Measurements from ENCODE around the gene DLL4.
"Not testable (repeated sequence)": the region's sequence is repeated elsewhere in the genome, so short reads cannot be mapped to it uniquely, and the experiment has no call there.

The DLL4 gene

DNA sequence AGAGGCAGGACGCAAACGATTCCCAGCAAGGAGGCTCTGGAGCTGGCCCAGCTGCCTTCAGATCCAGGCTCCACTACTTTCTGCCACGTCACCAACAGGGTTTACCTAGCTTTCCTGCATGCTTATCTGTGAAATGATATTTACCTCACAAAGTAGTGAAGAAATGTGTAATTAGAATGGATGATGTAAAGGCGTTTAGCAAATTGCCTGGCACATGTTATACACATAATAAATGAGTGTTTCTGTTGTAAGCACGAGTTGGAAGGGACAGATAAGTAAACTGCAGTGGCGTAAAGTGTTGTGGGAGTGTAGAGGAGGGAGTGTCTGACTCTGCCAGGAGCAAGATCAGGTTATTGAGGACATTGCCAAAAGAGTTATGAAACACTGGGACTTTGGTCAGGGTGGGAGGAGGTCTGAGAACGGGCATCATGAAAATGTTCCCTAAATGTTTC, 20.6 kb downstream of the DLL4 start:
- no peak for FAIRE-seq
- no peak for TF ChIP-seq POU2F2 (IDR thresholded peaks at IDR 0.05; ENCODE audit: low read depth, low read length)
- TF ChIP-seq POLR2AphosphoS5 (IDR thresholded peaks at IDR 0.05; ENCODE audit: low read depth, low read length): no peak
- TF ChIP-seq TAF1 (IDR thresholded peaks at IDR 0.05; ENCODE audit: low read depth, low read length): no peak
- no peak for TF ChIP-seq POLR2A (IDR thresholded peaks at IDR 0.05; ENCODE audit: low read depth, low read length)
- TF ChIP-seq SPI1 (IDR thresholded peaks at IDR 0.05; ENCODE audit: low read depth, low read length): no peak
- TF ChIP-seq PAX5 (IDR thresholded peaks at IDR 0.05; ENCODE audit: insufficient read depth, low read length, severe bottlenecking): no peak

DNA sequence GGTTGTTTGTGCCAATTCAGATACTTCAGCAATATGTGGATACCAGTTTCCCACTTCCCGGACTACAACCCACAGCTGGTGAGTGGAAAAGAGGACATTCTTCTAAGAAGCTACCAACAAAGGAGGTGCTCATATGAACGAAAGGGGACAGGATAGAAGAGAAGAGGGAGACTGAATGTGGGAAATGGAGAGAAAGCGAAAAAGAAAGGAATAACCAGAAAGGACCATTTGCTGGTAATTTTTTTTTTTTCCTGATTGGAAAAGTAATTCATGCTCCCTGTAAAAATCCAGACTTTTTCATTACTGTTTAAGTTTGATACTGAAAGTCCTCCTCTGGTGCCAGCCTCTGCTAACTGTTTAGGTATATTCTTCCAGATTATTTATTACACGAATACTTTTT, 22.6 kb downstream of the DLL4 start:
- no peak for FAIRE-seq
- no peak for DNase-seq (ENCODE audit: insufficient read length, low spot score)
- TF ChIP-seq POU2F2 (IDR thresholded peaks at IDR 0.05; ENCODE audit: low read depth, low read length) (no peak), POLR2AphosphoS5 (IDR thresholded peaks at IDR 0.05; ENCODE audit: low read depth, low read length) (no peak), POLR2A (IDR thresholded peaks at IDR 0.05; ENCODE audit: low read depth, low read length) (no peak), SPI1 (IDR thresholded peaks at IDR 0.05; ENCODE audit: low read depth, low read length) (no peak), TAF1 (IDR thresholded peaks at IDR 0.05; ENCODE audit: low read depth, low read length) (no peak), PAX5 (IDR thresholded peaks at IDR 0.05; ENCODE audit: insufficient read depth, low read length, severe bottlenecking) (no peak)

More for the DNA sequence above, 20.6 kb downstream of the DLL4 start:
- DNase-seq (ENCODE audit: insufficient read length, low spot score): no peak

DNA sequence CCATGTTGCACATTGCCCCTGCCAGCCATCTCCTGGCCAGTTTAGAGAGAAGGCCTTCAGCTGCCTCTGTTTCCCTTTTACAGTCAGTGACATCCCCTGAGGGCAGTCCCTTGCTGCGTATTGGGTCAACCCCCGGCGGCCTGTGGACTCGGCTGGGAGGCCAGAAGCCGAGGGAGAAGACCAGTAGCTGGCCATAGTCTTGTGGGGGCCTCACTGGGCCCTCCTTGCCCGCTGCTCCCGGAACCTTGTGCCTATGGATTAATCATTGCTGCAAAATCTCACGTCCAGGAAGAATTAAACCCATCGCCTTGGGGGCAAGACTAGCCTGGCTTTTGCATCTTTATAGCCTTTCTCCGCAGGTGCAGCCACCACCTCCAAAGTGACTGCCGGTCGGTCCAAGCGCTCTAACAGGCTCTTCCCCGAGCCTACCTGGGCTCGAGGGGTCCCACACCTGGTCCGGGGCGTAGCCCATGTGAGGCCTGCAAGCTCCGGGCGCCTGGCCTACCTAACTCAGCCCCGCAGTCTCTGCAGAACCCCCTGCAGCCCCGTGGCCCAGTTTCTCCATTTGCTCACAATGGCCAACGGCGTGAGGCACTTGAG, 23.3 kb downstream of the DLL4 start:
- no peak for DNase-seq (ENCODE audit: insufficient read length, low spot score)
- no peak for TF ChIP-seq POLR2AphosphoS5 (IDR thresholded peaks at IDR 0.05; ENCODE audit: low read depth, low read length)
- no peak for TF ChIP-seq POLR2A (IDR thresholded peaks at IDR 0.05; ENCODE audit: low read depth, low read length)
- TF ChIP-seq POU2F2 (IDR thresholded peaks at IDR 0.05; ENCODE audit: low read depth, low read length): no peak
- FAIRE-seq: no peak

DNA sequence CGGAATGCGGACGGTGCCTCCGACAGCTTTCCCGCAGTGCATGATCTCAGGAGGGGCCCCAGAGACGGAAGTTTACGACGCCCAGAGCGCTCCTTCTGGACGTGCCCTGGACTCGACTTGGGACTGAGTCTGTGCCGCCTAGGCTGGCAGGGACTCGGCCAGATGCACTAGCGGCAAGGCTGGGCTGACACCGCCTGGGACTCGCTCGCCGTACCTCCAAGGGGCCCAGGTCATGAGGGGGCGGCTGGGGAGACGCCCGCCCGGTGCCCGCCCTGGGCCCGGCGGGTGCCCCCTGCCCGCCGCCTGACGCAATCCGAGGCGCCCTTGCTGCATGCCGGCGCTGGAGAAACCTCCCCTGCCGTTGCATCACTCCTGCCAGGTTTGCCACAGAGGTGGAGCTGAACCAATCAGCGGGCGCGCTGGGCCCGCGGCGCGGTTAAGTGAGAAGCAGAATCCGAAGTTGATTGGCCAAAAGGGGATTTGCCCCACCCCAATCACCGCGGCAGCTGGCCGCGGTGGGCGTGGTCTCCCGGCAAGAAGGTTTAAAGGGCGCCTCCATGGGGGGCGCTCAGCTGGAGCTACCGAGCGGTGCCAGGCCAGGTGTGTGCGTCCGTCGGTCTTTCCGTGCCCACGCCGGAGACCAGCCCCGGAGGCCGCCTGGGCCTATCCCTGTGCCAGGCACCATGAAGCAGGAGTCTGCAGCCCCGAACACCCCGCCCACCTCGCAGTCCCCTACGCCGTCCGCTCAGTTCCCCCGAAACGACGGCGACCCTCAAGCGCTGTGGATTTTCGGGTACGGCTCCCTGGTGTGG, 24.0 kb downstream of the DLL4 start, which contains the start of gene CHAC1:
TSS of gene CHAC1 (plus strand) at position 571 of the 812 bp plus-strand sequence. CDS start at position 684, 113 bp downstream.
- DNase-seq (ENCODE audit: insufficient read length, low spot score): peak; percentile 100
- TF ChIP-seq TAF1 (IDR thresholded peaks at IDR 0.05; ENCODE audit: low read depth, low read length): no peak
- no peak for TF ChIP-seq PAX5 (IDR thresholded peaks at IDR 0.05; ENCODE audit: insufficient read depth, low read length, severe bottlenecking)
- peak; percentile 51 for TF ChIP-seq POLR2AphosphoS5 (IDR thresholded peaks at IDR 0.05; ENCODE audit: low read depth, low read length)
- no peak for TF ChIP-seq SPI1 (IDR thresholded peaks at IDR 0.05; ENCODE audit: low read depth, low read length)
- TF ChIP-seq POU2F2 (IDR thresholded peaks at IDR 0.05; ENCODE audit: low read depth, low read length): no peak
- TF ChIP-seq POLR2A (IDR thresholded peaks at IDR 0.05; ENCODE audit: low read depth, low read length): peak; percentile 61; the same call in 1 of the 2 replicates
- peak; percentile 98 for FAIRE-seq

DNA sequence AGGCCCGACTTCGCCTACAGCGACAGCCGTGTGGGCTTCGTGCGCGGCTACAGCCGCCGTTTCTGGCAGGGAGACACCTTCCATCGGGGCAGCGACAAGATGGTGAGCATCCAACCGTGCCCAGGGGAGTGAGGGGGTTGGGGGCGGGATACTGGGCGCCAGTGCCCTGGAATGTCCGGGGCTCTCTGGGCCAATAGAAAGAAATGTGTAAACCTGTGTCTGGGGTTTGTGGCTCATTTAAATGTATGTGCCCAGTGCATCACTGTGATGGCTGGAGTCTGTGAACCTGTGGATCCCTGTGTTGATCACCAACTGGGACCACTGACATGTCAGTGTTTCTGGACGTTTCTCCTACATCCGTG, 24.6 kb downstream of the DLL4 start:
- FAIRE-seq (no peak), DNase-seq (ENCODE audit: insufficient read length, low spot score) (no peak)
- no peak for TF ChIP-seq SPI1 (IDR thresholded peaks at IDR 0.05; ENCODE audit: low read depth, low read length)
- no peak for TF ChIP-seq POU2F2 (IDR thresholded peaks at IDR 0.05; ENCODE audit: low read depth, low read length)
- no peak for TF ChIP-seq POLR2A (IDR thresholded peaks at IDR 0.05; ENCODE audit: low read depth, low read length)
- no peak for TF ChIP-seq PAX5 (IDR thresholded peaks at IDR 0.05; ENCODE audit: insufficient read depth, low read length, severe bottlenecking)
- TF ChIP-seq TAF1 (IDR thresholded peaks at IDR 0.05; ENCODE audit: low read depth, low read length): no peak
- TF ChIP-seq POLR2AphosphoS5 (IDR thresholded peaks at IDR 0.05; ENCODE audit: low read depth, low read length): no peak

DNA sequence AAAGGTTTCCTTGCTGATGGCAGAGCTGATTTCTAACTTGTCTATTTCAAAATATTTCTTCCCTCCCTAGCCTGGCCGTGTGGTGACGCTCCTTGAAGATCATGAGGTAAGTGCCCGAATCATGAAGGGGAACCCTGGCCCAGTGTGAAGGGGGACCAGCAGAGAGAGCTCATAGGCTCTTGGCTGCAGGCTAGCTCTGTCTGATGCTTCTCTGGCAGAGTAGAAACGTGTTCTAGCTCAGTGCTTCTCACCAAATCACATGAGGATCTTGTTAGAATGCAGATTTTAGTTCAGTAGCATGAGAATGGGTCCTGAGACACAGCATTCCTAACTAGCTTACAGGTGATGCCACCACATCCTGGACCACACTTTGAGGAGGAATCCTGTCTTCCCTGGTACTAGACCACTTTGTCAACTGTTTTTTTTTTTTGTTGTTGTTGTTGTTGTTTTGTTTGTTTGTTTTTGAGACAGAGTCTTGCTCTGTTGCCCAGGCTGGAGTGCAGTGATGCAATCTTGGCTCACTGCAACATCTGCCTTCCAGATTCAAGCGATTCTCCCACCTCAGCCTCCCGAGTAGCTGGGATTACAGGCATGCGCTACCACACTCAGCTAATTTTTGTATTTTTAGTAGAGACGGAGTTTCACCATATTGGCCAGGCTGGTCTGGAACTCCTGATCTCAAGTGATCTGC, 25.2 kb downstream of the DLL4 start:
- not testable (repeated sequence) for FAIRE-seq; DNase-seq (ENCODE audit: insufficient read length, low spot score)

DNA sequence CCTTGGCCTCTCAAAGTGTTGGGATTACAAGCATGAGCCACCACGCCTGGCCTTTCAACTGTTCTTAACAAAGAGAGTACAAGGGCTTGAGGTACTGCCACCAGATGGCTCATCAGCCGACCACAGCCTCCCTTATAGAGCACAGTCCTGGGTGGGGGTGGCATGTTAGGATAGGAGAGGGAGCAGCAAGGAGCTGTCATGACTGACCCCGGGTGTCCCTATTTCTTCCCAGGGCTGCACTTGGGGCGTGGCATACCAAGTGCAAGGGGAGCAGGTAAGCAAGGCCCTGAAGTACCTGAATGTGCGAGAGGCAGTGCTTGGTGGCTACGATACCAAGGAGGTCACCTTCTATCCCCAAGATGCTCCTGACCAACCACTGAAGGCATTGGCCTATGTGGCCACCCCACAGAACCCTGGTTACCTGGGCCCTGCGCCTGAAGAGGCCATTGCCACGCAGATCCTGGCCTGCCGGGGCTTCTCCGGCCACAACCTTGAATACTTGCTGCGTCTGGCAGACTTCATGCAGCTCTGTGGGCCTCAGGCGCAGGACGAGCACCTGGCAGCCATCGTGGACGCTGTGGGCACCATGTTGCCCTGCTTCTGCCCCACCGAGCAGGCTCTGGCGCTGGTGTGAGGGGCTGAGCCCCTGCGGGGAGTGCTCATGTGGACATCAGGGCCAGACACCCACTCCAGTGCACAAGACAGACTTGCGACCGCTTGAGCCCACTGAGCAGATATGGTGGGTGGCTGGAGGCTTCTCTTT, 26.2 kb downstream of the DLL4 start:
- FAIRE-seq: no peak
- DNase-seq (ENCODE audit: insufficient read length, low spot score): no peak
- TF ChIP-seq TAF1 (IDR thresholded peaks at IDR 0.05; ENCODE audit: low read depth, low read length): no peak
- no peak for TF ChIP-seq POLR2AphosphoS5 (IDR thresholded peaks at IDR 0.05; ENCODE audit: low read depth, low read length)
- no peak for TF ChIP-seq PAX5 (IDR thresholded peaks at IDR 0.05; ENCODE audit: insufficient read depth, low read length, severe bottlenecking)

DNA sequence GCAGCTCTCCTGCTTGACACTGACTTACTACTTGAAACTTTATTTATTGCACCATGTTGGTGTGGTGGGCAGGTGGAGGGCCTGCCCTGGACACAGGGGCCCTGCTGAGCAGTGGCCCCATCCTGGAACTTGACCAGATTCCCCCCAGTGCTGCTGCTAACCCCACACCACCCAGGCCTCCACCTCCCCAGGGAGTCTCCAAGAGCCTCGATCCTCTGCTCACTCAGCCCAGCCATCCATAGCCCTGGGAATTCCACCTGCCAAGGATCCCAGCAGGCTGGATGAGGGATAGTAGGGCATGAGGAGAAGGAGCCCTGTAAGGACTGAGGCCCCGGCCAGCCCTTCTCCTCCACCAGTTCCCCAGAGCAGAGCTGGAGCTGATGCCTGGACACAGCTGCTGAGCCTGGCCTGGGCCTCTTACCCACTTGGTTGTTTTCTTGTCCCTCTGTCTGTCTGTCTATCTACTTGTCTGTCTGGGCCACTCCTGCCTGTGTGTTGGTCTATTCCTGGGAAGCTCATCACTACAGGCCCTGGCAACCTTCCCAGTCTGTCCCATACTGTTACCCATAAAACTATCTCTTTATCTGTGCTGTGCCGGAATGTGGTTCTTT, 26.9 kb downstream of the DLL4 start:
- no peak for FAIRE-seq
- no peak for DNase-seq (ENCODE audit: insufficient read length, low spot score)
- no peak for TF ChIP-seq POLR2AphosphoS5 (IDR thresholded peaks at IDR 0.05; ENCODE audit: low read depth, low read length)

DNA sequence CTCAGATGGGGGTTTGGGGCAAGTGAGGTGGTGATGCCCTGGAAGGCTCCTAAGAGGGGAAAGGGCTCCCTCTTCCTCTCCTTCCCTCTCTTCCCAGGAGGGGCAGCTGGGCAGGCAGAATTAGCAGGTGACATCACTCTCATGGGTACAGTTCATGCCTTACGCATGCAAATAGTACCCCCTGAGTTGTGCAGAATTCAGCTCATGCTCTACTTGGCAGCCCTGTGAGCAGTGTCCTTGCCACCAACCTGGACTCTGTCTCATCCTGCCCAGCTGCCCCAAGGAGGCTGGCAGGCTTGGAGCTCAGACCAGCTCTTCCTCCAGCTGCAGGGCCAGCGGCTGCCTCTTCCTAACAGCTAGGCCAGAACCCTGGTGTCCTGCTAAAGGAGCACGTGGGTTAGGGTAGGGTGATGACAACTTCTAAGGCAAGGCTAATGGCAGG, 27.4 kb downstream of the DLL4 start:
- TF ChIP-seq POLR2A (IDR thresholded peaks at IDR 0.05; ENCODE audit: low read depth, low read length) (no peak), POU2F2 (IDR thresholded peaks at IDR 0.05; ENCODE audit: low read depth, low read length) (no peak), POLR2AphosphoS5 (IDR thresholded peaks at IDR 0.05; ENCODE audit: low read depth, low read length) (no peak), TAF1 (IDR thresholded peaks at IDR 0.05; ENCODE audit: low read depth, low read length) (no peak), PAX5 (IDR thresholded peaks at IDR 0.05; ENCODE audit: insufficient read depth, low read length, severe bottlenecking) (no peak), SPI1 (IDR thresholded peaks at IDR 0.05; ENCODE audit: low read depth, low read length) (no peak)
- DNase-seq (ENCODE audit: insufficient read length, low spot score) (no peak), FAIRE-seq (no peak)
